Erythroblast (primary cell): ENCODE measurements around the gene USP4.

Experiments
- GATA1 ChIP-seq: IDR thresholded peaks from 2 replicates; pipeline ENCODE4 v1.6.1; 2011; ENCODE audit warnings: low read depth, mild to moderate bottlenecking, control low read depth, low read length, moderate library complexity
- POLR2A ChIP-seq: IDR thresholded peaks from 2 replicates; pipeline ENCODE4 v1.6.1; 2011; ENCODE audit warnings: mild to moderate bottlenecking, low read length

GRCh38 chr3:49327485-49327884 lies 12.4 kb downstream of the USP4 start:
- TF ChIP-seq POLR2A (no peak), GATA1 (no peak)
